ENCODE results near the gene ZNF445.
"Not testable (repeated sequence)": the region's sequence is repeated elsewhere in the genome, so short reads cannot be mapped to it uniquely, and the experiment has no call there.

Gene ZNF445

DNA sequence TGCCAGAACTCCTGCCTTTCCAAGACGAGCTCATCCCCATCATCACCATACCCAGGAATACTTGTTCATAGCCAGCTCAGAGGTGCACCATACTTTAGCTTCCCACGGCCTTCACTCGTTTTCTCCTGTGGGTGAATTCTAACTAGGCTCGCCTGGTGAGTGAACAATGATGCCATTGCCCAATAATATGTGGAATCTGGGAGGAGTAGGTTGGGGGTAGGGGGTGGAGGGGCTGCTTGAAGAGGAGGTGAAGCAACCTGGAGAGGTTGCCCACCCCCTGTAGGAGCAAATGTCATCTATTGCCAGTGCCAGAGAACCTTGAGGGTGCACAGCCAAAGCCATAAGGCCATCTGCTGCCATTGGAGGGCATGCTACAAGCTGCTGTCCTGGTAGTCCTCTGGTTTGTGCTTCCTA, 592 bp upstream of the ZNF445 start:
- no peak for DNase-seq

DNA sequence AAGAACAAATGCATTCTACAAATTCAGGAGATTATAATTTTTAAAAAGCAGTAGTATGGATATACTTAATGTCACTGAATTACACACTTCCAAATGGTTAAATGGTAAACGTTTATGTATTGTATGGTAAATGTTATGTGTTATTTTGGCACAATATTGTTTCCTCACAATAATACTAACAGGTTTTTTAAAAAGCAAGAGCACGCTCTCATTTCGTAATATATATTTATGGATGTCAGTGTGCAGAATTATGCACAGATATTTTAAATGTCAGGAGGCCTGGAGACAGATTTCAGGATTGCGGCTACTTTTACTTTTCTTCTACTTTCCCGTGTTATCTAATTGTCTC, 533 bp downstream of the ZNF445 start:
- DNase-seq = no peak

DNA sequence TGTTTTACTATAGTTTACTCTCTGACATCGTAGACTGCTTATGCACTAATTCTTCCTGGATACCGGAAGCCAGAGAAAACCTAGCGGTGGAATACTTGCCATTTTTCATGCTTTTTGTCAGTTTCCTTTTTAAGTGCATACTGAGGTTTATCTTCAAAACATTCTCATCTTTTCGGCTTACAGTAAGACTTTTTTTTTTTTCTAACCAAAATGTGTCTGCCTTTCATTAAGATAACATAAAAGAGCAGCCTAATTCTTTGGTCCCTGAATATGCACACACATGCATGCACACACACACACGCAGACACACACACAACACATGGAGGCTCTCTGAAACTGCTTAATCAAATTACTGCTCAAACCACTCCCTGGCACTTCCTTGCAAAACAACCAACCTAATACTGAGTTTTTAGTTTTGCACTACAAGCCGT, 1.3 kb downstream of the ZNF445 start:
- no peak for DNase-seq

DNA sequence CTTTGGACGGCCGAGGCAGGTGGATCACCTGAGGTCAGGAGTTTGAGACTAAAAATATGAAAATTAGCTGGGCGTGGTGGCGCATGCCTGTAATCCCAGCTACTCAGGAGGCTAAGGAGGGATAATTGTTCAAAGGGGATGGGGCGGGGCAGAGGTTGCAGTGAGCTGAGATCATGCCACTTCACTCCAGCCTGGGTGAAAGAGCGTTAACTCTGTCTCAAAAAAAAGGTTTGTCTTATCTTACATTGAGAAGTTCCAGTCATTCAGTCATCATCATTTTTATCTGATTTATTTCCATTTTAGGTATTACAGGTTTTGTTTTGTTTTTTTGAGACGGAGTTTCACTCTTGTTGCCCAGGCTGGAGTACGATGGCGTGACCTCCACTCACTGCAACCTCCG, 2.6 kb downstream of the ZNF445 start:
- not testable (repeated sequence) for DNase-seq

DNA sequence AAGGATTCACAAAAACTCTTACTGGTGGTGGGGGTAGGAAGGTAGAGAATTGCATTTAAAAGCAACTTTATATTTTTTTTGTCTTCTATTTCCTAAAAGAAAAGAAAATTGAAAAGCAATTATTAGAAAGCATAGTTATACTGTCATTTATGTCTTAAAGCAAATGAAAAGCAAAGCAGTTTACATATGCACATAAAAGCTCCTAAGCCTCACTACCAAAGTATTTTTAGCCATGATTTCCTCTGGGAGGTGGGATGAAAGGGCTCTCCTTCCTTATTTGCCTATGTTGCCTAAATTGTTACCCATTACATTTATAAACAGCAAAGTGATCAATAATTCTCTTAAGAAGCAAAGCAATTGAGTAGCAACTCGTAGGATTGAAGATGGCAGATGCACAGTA, 7.0 kb downstream of the ZNF445 start:
- DNase-seq = no peak

DNA sequence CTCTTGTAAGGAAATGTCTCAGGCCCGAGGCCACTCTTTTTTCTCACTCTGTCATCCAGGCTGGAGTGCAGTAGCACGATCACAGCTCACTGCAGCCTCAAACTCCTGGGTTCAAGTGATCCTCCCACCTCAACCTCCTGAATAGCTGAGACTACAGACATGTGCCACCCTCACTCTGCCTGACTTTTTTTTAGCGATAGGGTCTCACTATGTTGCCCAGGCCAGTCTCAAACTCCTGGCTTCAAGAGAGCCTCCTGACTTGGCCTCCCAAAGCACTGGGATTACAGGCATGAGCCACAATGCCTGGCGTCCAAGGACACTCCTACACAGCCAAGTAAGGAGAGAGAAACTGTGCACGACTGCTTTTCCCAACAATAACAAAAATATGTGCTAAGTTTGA, 7.6 kb downstream of the ZNF445 start:
- DNase-seq = no peak

DNA sequence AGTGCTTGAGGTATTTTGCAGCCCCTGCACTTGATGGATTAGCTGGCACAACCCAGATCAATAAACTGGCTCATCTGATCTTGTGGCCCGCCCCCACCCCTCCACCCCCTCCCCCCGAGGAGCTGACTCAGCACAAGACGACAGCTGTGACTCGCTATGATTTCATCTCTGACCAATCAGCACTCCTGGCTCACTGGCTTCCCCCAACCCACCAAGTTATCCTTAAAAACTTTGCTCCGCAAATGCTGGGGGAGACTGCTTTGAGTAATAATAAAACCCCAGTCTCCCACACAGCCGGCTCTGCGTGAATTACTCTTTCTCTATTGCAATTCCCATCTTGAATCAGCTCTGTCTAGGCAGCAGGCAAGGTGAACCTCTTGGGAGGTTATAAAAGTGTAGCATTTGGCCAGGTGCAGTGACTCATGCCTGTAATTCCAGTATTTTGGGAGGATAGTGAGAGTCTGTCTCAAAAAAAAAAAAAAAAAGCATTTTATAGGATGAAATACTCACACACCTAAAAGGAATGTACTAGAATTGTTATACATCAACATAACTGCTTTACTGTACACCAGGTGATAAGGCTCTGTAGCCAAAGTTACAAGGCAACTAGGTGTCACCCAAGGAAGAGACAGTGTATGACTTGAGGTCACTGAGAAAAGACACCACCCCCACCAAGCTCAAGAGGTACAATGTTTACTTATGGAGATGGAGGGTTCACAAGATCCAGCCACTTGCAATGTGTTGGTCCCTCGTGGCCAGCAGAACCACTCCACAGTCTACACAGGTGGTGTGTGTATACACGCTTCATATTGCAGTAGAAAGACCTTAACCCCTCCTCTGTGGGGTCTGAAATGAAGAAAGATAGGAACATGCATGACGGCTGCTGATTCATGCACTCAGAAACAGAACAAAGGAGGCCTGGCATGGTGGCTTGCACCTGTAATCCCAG, 8.6 kb downstream of the ZNF445 start:
- DNase-seq = no peak

DNA sequence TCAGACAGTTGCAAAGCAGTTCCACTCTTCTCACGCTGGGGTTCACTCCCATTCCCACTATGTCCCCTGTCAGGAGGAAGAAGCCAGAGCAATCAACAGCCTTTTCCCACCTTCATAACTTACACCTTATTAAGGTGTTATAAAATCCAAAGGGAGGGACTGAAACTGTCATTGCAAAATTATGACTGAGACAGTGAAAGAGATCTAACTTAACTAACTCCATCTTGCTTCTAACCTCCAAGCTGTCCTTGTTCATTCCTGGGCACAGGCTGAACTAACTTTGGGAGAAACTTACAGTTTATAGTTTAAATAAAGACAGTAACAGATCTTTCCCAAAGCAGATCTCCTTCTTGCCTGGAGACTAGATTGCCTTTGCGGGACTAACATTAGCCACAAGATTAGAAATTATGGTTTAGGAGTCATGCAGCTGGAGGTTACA, 9.4 kb downstream of the ZNF445 start:
- not testable (repeated sequence) for DNase-seq

DNA sequence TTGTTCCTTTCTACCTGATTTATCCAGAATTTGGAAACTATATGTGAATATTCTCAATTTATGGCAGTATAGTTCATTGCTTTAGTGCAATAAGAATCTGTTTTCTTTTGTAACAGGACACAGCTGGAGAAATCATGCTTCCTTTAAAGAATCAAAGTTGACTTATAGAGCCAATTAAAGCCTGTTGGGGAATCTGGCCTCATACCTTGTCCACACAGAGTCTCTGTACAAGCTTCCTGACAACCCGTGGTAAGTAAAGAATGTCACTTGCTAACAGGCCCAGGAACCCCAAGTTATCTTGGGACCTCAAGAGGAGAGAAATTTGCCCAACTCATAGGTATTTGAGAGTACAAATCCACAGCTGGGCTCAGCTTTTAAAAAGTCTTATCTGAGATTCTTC, 10.2 kb downstream of the ZNF445 start:
- DNase-seq = no peak

DNA sequence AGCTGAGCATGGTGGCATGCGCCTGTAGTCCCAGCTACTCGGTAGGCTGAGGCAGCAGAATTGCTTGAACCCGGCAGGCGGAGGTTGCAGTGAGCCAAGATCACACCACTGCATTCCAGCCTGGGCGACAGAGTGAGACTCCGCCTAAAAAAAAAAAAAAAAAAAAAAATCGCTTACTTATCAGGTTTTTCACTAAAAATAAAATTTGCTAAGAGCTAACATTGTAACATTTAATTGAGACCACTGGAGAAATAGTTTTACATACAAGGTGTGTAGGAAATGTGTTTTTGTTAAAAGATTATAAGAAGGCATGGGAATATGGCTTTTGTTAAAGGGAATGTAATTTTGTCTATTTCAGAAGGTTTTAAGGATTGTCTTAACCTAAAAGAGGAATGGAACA, 12.6 kb downstream of the ZNF445 start:
- DNase-seq = not testable (repeated sequence)

DNA sequence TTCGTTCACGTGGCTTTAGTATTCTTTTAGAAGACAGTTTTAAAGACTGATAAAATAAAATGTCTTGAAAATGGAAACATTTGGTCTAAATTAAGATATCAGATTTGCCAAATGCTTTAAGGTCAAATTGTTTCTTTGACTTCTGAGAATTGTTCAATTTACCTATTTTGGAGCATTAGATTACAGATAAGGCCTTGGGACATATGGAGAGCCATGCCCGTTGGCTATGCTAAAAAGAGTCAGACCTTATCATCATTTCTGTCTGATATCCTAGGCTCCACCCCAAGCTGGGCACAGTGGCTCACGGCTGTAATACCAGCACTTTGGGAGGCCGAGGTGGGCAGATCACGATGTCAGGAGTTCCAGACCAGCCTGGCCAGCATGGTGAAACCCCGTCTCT, 13.0 kb downstream of the ZNF445 start:
- no peak for DNase-seq

DNA sequence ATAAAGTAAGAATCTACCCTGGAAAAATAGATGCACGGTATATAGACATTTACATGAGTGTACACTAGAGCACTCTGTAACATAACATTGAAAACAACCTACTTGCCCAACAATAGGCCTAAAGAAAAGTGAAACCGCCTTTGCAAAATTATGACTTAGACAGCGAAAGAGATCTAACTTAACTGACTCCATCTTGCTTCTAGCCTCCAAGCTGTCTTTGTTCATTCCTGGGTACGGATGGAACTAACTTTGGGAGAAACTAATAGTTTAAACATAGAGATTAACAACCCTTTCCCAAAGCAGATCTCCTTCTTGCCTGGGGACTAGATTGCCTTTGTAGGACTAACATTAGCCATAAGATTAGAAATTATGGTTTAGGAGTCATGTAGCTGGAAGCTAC, 17.4 kb downstream of the ZNF445 start:
- not testable (repeated sequence) for DNase-seq

DNA sequence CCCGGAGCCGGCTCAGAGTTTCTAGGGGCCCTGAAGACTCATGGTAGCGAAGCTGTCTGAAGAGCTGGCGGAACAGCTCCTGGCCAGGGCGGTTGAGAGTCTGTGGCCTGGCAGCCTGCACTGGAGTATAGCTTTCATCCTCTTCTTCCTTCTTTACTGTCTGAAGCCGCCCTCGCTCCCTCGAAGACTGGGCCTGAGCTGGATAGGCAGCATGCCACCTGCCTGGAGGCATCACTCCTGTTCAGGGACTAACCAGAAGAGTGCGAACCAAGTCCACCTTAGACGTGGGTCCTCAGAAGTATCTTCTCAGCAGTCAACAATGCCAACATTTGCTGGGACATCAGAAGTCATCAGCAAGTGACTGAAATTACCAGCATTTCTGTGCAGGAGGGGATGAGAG, 22.2 kb downstream of the ZNF445 start:
- DNase-seq = no peak

DNA sequence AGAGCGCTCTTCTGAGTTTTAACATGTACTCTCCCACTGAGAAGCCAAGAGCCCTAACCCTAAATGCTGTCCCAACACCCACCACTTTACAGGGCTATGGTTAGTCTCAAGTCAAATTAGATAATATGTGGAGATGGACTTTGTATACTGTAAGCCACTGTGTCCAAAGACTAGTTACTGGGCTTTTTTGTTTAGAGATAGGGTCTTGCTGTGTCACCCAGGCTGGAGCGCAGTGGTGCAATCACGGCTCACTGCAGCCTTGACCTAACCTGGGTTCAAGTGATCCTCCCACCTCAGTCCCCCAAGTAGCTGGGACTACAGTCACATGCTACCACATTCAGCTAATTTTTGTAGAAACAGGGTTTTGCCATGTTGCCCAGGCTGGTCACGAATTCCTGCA, 23.2 kb downstream of the ZNF445 start:
- no peak for DNase-seq

DNA sequence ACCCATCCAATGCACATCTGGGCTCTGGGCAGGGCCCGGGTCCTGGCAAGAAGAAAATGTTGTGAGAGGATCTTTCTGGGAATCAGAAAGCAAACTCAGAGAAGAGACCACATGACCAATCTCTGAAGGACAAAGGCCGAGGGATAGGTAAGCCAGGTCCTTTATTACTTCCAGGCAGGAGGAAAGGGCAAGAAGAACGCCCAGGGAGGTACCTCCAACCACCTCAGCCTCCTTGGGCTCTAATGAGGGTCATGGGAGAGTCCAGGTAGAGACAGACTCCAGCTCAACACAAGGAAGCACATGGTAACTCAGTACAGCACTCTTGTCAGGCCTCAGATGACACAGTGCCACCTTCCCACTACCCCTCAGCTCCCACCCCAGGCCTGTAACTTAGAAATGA, 26.0 kb downstream of the ZNF445 start:
- DNase-seq = no peak

DNA sequence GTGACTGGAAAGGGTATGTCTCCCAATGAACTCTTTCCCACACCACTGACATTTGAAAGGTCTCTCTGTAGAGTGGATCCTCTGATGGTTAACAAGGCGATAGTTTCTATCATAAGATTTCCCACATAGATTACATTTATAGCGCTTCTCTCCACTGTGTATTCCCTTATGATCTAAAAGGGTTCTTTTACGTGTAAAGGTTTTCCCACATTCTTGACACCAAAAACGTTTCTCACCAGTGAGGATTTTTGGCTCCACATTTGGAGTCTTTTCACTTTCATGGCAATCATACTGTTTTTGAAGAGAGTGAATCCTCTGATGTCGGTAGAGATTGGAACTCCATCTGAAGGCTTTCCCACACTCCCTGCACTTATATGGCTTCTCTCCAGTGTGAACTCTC, 30.5 kb downstream of the ZNF445 start:
- no peak for DNase-seq

DNA sequence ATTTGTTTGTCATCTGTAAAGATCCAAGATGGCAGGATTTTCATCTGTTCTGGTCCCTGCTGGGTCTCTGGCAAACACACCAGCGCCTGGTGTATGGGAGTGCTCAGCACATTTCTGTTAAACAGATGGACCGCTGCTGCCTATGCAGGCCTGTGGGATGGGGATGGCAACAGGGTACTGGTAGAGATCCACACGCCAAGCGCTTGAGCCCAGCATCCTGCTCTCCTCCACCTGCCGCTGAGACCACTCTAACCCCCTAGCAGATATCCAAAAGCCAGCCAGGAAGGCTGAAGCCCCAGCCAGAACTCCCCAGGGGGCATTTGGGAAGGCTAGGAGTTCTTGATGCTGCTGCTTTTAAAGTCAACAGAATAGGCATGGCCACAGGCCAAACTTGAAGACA, 31.7 kb downstream of the ZNF445 start:
- DNase-seq = no peak

DNA sequence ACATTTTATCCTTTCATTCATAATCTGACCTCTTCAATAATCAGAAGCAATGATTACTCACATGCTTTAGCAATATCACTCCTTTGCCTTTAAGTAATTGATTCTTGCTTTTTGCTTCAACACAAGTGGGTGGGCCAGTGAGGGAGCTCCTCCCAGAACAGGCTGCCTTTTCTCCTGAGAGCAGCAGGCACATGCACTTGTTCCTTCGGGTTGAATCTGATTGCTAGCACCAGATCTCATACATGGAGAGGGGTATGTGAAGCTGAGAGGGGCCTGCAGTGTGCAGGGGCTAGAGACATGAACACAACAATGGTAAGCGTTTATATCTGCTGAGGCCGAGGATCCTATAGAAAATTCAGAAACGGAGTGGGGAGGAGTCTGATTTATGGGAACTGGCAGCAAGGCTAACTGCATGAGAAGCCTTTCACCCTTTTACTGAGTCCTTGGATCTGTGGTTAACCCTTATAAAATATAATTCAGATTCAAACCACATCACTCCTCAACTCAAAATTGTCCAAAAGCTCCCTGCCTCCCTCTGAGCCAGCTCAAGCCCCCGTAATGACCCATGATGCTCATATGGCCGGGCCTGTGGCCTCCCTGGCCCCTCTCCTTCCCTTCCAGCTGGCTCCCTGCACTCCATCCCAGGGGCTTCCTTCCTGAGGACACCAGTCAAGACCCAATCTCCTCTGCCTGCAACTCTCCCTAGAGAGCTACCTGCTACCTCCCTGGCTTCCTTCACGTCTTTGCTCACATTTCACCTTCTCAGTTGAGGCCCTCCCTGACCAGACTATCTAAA, 32.4 kb downstream of the ZNF445 start:
- no peak for DNase-seq

DNA sequence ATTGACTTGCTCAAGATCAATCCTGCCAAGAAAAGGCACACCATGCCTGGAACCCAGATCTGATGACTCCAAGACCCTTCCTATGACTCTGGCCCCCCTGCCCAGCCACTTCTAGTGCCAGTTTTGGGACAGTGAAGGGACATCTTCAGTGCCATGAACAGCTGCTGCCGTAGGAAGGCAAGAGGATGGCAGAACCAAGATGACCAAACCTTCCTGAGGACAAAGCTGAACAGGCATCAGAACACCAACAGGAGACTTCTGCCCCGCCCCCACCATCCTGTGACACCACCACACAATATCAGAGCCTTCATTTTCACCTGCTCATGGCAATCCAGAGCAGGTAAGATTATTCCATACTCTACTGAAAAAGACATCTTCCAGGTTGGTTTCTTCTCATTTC, 33.0 kb downstream of the ZNF445 start:
- no peak for DNase-seq

DNA sequence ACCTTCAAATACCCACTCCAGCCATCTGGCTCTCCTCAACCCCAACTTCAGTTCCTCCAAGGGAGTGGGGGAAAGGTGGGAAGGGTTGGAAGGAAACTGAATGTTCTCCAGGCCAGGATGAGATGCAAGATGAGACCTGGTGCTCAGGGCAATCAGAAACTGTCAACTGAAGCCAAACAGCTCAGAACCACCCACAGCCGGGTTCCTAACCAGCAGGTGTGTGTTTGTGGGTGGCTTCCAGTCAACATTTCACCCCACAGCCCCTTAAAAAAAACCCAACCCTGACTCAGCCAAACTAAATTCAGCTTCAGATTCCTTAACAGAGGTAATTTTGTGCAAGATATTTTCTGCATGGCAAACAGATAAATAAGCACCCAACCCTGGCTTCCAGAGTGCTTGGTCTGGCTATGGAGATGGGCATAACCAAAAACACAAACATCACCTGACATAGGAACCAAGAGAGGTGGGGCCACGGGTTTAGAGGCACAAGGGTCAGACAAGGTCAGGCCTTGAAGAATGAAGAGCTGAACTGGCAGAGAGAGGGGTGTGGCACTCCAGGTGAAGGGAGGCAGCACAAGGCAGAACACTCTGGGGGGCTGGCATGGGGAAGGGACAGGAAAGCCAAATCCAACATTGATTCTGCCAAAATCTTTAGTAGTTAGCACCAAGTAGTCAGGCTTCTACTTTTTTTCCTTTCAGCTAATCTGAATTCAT, 34.7 kb downstream of the ZNF445 start:
- no peak for DNase-seq

DNA sequence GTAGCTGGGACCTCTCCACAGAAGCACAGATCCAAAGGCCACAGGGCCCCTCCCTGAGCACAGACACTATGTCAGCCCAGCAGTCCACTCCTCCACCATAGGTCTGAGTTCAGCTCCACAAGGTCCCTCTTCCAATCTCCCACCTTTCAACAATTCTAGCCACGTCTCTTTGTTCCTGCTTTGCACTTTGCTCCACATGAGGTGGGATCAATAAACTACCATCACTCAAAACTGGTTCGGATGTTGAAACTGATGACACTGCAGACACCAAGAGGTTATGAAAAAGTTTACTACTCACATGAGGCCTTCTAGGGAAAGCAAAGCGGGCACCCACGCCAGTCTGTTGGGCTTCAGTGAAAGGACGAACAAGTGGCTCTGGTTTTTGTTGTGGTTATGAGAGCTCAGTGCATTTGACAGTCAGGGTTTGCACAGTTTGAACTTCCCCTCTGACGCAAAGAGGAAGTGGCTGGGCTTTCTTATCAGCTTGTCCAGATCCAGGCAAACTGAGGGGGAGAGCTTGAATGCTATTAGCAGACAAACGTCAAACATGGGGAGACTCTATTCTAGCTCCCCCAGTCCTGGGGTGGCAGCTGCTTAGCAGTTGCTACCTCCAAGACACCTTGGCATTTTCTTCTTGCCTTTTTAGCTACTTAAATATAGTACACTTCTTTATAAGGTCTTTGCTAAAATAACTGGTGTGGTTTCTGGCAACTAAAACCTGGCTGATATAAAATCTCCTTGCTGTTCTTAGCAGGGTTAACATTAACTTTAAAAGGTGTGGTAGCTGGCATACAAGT, 37.8 kb downstream of the ZNF445 start:
- no peak for DNase-seq

DNA sequence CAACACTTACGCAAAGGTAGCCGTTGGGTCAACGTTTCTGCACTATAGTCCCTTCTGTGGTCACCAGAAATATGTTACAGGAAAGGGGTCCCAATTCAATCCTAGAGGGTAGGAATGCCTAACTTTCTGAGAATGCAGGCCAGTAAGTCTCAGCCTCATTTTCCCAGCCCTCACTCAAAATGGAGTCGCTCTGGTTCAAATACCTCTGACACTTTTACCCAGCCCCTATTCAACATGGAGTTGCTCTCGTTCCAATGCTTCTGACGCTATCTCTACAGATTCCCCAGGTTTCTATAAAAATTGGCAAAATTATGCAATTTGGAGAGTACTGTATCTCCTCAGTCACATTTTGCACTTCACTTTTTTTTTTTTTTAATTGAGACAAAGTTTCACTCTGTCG, 39.7 kb downstream of the ZNF445 start:
- DNase-seq = no peak

Measured in right kidney (tissue), 1 donor.